K562 (cell line): ENCODE measurements around the gene INO80. TPM values are rescaled to one million over a fixed set of nuclear protein-coding genes. Genes with fewer than 3 reads are reported as not detected.

Experiments used
- ATAC-seq: fragments of 200-7000 bp; cut with Tn5 transposase; 3 replicates; pipeline ENCODE4 v1.9.1; 2020; ENCODE audit warnings: moderate library complexity
- BruUV-seq: library from RNA; stranded (reverse); fragments of 400-500 nt; replicated peaks from 2 replicates; lab custom pipeline; 2021; lab: Mats Ljungman, UMichigan
- CTCF ChIA-PET: fragments of 300-600 bp; formaldehyde crosslinking; extraction: SDS; loops from one replicate; lab custom pipeline; 2021; ENCODE audit warnings: low intra/inter-chr PET ratio; lab: Yijun Ruan, JAX
- POLR2A ChIA-PET: fragments of 300-600, 350-650 bp; sonication (Branson Sonifier 250); formaldehyde crosslinking; extraction: SDS; loops from one replicate; lab custom pipeline; 2021; ENCODE audit warnings: antibody characterized with exemption, inconsistent platforms; lab: Yijun Ruan, JAX
- DNase-seq, 4 experiments: peaks; one replicate each; pipeline versions ENCODE4 v3.0.0 to v3.0.0-alpha.2; 2011 to 2018; ENCODE audit warnings: low spot score in 3 of 4, mixed read lengths in 3 of 4; ENCODE audit errors: extremely low read depth in 1 of 4
- FAIRE-seq: peaks from 2 replicates; lab custom pipeline; 2011; peaks lifted over from hg19 to GRCh38; lab: Jason Lieb, UNC
- H2AFZ ChIP-seq: 2 replicates; pipeline ENCODE4 v1.6.0; 2011; ENCODE audit warnings: low read depth, low read length, control low read depth, inconsistent platforms
- H3K27ac ChIP-seq: fragments of 200-600 bp; 3 replicates; pipeline ENCODE4 v1.8.0; 2011; ENCODE audit warnings: low read depth, mild to moderate bottlenecking, control low read depth, inconsistent platforms, low read length, moderate library complexity, mixed read lengths; ENCODE audit errors: extremely low read depth
- H3K27me3 ChIP-seq, 2 experiments: fragments of 300-600 bp in 1 of 2; 2 replicates in 1 of 2; 3 replicates in 1 of 2; pipeline versions ENCODE4 v1.6.0 to v1.8.0; 2011; ENCODE audit warnings: inconsistent platforms in 2 of 2, low read length in 2 of 2, mild to moderate bottlenecking in 1 of 2, mixed read lengths in 1 of 2, moderate library complexity in 1 of 2; ENCODE audit not compliant: control insufficient read depth in 2 of 2, insufficient read depth in 2 of 2
- H3K36me3 ChIP-seq: fragments of 300-600 bp; 3 replicates; pipeline ENCODE4 v1.8.0; 2011; ENCODE audit warnings: mild to moderate bottlenecking, low read length, inconsistent platforms; ENCODE audit not compliant: control insufficient read depth, insufficient read depth
- H3K4me1 ChIP-seq, 2 experiments: fragments of 200-600 bp in 1 of 2; replicated peaks in 1 of 2; 2 replicates in 1 of 2; 3 replicates in 1 of 2; pipeline versions ENCODE4 v1.5.1 to v1.8.0; 2011; ENCODE audit warnings: inconsistent platforms in 2 of 2, low read length in 2 of 2, mild to moderate bottlenecking in 1 of 2, mixed read lengths in 1 of 2, moderate library complexity in 1 of 2; ENCODE audit not compliant: control insufficient read depth in 2 of 2, insufficient read depth in 2 of 2
- H3K4me2 ChIP-seq: 2 replicates; pipeline ENCODE4 v1.6.1; 2011; ENCODE audit warnings: low read length, control low read depth, inconsistent platforms, mixed read lengths; ENCODE audit not compliant: insufficient read depth
- H3K4me3 ChIP-seq: fragments of 200-600 bp; sonication (generic), shearing (Covaris generic); 2 replicates; pipeline ENCODE4 v1.5.1; 2016; ENCODE audit warnings: control low read depth, inconsistent platforms
- H3K79me2 ChIP-seq: fragments of 200-600 bp; 3 replicates; pipeline ENCODE4 v1.8.0; 2011; ENCODE audit warnings: low read length, inconsistent platforms; ENCODE audit not compliant: control insufficient read depth, insufficient read depth
- H3K9ac ChIP-seq, 2 experiments: 2 replicates each; pipeline versions ENCODE4 v1.6.0 to v1.6.1; 2011; ENCODE audit warnings: low read depth in 2 of 2, low read length in 2 of 2, control low read depth in 1 of 2, inconsistent platforms in 1 of 2, mild to moderate bottlenecking in 1 of 2, mixed read lengths in 1 of 2; ENCODE audit not compliant: insufficient read depth in 1 of 2
- H3K9me1 ChIP-seq: one replicate; pipeline ENCODE4 v1.6.0; 2011; ENCODE audit warnings: inconsistent platforms, mild to moderate bottlenecking, low read length, moderate library complexity; ENCODE audit not compliant: control insufficient read depth, insufficient read depth
- H3K9me3 ChIP-seq: replicated peaks from 2 replicates; pipeline ENCODE4 v1.5.1; 2011; ENCODE audit warnings: low read depth, low read length, inconsistent platforms; ENCODE audit not compliant: control insufficient read depth, insufficient read depth
- H4K20me1 ChIP-seq: replicated peaks from 2 replicates; pipeline ENCODE4 v1.6.1; 2011; ENCODE audit warnings: low read length, inconsistent platforms, mixed read lengths; ENCODE audit not compliant: control insufficient read depth, insufficient read depth
- C11orf30 ChIP-seq: fragments of 450-650 bp; IDR thresholded peaks from 2 replicates; pipeline ENCODE4 v1.6.1; 2016; ENCODE audit warnings: low read depth, mild to moderate bottlenecking
- E2F5 ChIP-seq: sonication (generic); formaldehyde crosslinking; IDR thresholded peaks from 2 replicates; pipeline ENCODE4 v1.8.0; 2022; ENCODE audit warnings: mild to moderate bottlenecking, missing genetic modification reagents
- RFX1 ChIP-seq: fragments of 450-650 bp; IDR thresholded peaks from 2 replicates; pipeline ENCODE4 v1.6.1; 2016; ENCODE audit warnings: mild to moderate bottlenecking, moderate library complexity
- SRF ChIP-seq, 2 experiments: fragments of 250-450, 450-650 bp in 1 of 2; sonication (Bioruptor Pico) in 1 of 2; sonication (generic) in 1 of 2; formaldehyde crosslinking; IDR thresholded peaks; 2 replicates each; pipeline versions ENCODE4 v1.5.0 to v1.5.1; 2020 to 2022; ENCODE audit warnings: mild to moderate bottlenecking in 1 of 2, missing genetic modification reagents in 1 of 2
- ZNF316 ChIP-seq: fragments of 450-650 bp; IDR thresholded peaks from 2 replicates; pipeline ENCODE4 v1.6.1; 2016
- WGBS: fragments of 100-300 bp; shearing (Covaris generic); methylation state at CpG from one replicate; pipeline ENCODE4 v1.1.6; 2016; ENCODE audit warnings: low coverage, mixed read lengths; ENCODE audit not compliant: insufficient coverage; ENCODE audit errors: missing lambda C conversion rate; 5-methylcytosine and 5-hydroxymethylcytosine counted together
- in situ Hi-C: fragments of 300-500 bp; cut with MboI; formaldehyde crosslinking; loops from 4 replicates; pipeline ENCODE4 v1.15.0; 2018; ENCODE audit warnings: inconsistent platforms, mixed read lengths
- intact Hi-C: fragments of 100-400 bp; cut with micrococcal nuclease; formaldehyde crosslinking; loops from 2 replicates; pipeline ENCODE4 v1.14.2; 2022
- polyA plus RNA-seq, 8 experiments: library from polyadenylated mRNA; depleted of rRNA in 4 of 8; stranded (reverse) in 5 of 8; unstranded in 3 of 8; fragments of >200 nt; fragmentation: Nextera tagmentation in 2 of 8; fragmentation: Illumina TruSeq in 1 of 8; extraction: Ambion mirVana in 2 of 8; extraction: Trizol in 1 of 8; gene quantifications; 2 replicates each; pipeline versions ENCODE4 v1.2.1 to v1.2.3, GENCODE V29; 2011 to 2014; ENCODE audit warnings: inconsistent platforms in 1 of 8, missing spikeins in 1 of 8
- total RNA-seq, 7 experiments: library from RNA; depleted of rRNA in 6 of 7; stranded (reverse); fragments of >200 nt in 6 of 7; fragmentation: Illumina TruSeq in 2 of 7; extraction: Trizol in 2 of 7; gene quantifications; 2 replicates each; pipeline versions ENCODE4 v1.2.1 to v1.2.3, GENCODE V29; 2011 to 2021; ENCODE audit warnings: low replicate concordance in 1 of 7
- TF ChIP-seq, protein P1 (sequence below): sonication (generic); formaldehyde crosslinking; IDR thresholded peaks from 2 replicates; pipeline ENCODE4 v1.9.0; 2022; ENCODE audit warnings: mild to moderate bottlenecking, missing genetic modification reagents

Gene INO80
- total and polyA plus RNA-seq, 9 of the 15 experiments (the other 6 are each of a cell fraction or from before 2014, with no cell fraction given), result 1.1 to 25.7 (median 19.9) TPM

GRCh38 chr15:41148065-41148464 lies 32.0 kb upstream of the INO80 start:
- ATAC-seq, result no peak
- Histone ChIP-seq H3K9ac (no peak overlapping the region), H3K27ac (no peak overlapping the region), H2AFZ (no peak overlapping the region), H3K4me1 (no peaks in the 10 kb centered on the region), H3K9me3 (no peaks in the 10 kb centered on the region), H3K9me1 (no peaks in the 10 kb centered on the region), H3K79me2 (no peaks in the 10 kb centered on the region), H4K20me1 (no peaks in the 10 kb centered on the region)
- 53% methylated on average over 2 of the region's 2 CpGs for WGBS
- BruUV-seq, result no TSS peak
- in situ Hi-C loops (no loop called here), intact Hi-C loops (no loop called here)
- peak; percentile 72 for TF ChIP-seq ZNF316
- TF ChIP-seq C11orf30, result peak; percentile 46; the same call in 1 of the 2 replicates
- TF ChIP-seq, protein P1, sequence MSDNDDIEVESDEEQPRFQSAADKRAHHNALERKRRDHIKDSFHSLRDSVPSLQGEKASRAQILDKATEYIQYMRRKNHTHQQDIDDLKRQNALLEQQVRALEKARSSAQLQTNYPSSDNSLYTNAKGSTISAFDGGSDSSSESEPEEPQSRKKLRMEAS (CRISPR knock-in tag), result no peak
- TF ChIP-seq, all 486 proteins: peak for 2
- no peaks in the 10 kb centered on the region for H3K36me3 ChIP-seq
- H3K4me2 ChIP-seq, result no peak overlapping the region
- CTCF ChIA-PET, result no interaction called here
- no peak for FAIRE-seq
- no peak for DNase-seq
- H3K4me3 ChIP-seq, result no peak overlapping the region
- H3K27me3 ChIP-seq, result no peaks in the 10 kb centered on the region
- POLR2A ChIA-PET, result no interaction called here

DNA sequence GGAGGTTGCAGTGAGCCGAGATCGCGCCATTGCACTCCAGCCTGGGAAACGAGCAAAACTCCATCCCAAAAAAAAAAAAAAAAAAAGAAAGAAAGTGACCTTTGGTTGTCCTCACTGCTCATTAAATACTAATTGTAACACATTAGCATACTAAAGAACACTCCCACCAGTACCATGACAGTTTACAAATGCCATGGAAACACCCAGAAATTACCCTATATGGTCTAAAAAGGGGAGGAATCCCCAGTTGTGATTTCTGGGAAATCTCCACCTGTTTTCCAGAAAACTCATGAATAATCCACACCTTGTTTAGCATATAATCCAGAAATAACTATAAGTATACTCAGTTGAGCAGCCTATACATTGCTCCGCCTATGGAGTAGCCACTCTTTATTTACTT lies 23.5 kb upstream of the INO80 start:
- 75% methylated on average over 5 of the region's 5 CpGs for WGBS
- no TSS peak for BruUV-seq
- FAIRE-seq, result no peak

More for the DNA sequence above, 23.5 kb upstream of the INO80 start:
- CTCF ChIA-PET, result no interaction called here
- Histone ChIP-seq H3K4me3 (no peak overlapping the region), H3K27me3 (no peaks in the 10 kb centered on the region), H3K36me3 (no peaks in the 10 kb centered on the region), H3K79me2 (no peaks in the 10 kb centered on the region), H2AFZ (no peak overlapping the region), H3K9me3 (no peaks in the 10 kb centered on the region; the same call in 1 of the 2 replicates), H3K4me2 (no peak overlapping the region), H3K4me1 (no peaks in the 10 kb centered on the region), H3K9ac (no peak overlapping the region)
- in situ Hi-C loops, result no loop called here
- no peak for ATAC-seq
- intact Hi-C loops, result no loop called here
- TF ChIP-seq E2F5 (CRISPR knock-in tag) (no peak), RFX1 (peak; percentile 28; the same call in 1 of the 2 replicates), SRF (CRISPR knock-in tag; IDR thresholded peaks at IDR 0.05) (peak in 1 of 2 experiments; percentile 56; a peak in 1 of 4 replicates)
- TF ChIP-seq, all 486 proteins: peak for 2
- Histone ChIP-seq H3K9me1 (no peaks in the 10 kb centered on the region), H3K27ac (no peak overlapping the region), H4K20me1 (no peaks in the 10 kb centered on the region)
- DNase-seq, result no peak
- POLR2A ChIA-PET, result interaction anchor here (1.2 kb wide), 1 partner anchor 11 kb away, joined by 3 read pairs; no protein-coding TSS in a partner anchor
